Measurements from ENCODE around the gene HNRNPUL1. TPM values are rescaled to one million over a fixed set of nuclear protein-coding genes. Genes with fewer than 3 reads are reported as not detected.

Gene HNRNPUL1
- 295 to 360 TPM (median 348 TPM) in 5 replicates for total RNA-seq (2022; extraction: Qiagen RNA extraction)

DNA sequence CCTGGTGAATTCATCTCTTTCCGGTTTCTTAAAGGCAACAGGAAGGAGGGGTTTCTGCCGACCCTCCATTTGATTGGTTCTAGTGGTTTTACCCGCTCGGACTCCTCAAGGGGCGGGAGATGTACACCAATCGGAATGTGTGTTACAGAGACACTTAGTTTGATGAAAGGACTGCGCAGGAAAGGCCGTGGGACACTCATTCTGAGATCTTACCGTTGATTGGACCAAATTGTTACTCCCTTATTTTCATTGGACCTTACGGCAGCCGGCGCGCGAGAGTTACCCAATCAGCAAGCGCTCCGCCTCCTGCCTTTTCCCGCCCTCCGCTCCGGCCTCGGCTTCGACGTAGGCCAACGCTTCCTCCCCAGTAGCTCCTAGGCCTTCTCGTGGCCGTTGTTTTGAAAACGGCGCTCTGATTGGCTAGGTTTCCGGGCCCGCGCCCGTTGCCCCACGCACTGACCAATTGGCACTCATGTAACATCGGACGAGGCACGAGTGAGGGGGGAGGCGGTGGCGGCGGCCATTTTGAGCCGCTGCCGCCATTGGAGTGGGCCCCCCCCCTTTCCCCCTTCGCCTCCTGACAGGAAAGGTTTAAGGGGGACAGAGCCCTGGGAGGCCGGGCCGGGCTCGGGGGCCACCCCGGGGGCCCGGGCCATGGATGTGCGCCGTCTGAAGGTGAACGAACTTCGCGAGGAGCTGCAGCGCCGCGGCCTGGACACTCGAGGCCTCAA is at the start of gene HNRNPUL1:
HNRNPUL1 (plus strand) TSS at position 523 of the 731 bp plus-strand sequence; CDS start at position 655, 132 bp downstream.

DNA sequence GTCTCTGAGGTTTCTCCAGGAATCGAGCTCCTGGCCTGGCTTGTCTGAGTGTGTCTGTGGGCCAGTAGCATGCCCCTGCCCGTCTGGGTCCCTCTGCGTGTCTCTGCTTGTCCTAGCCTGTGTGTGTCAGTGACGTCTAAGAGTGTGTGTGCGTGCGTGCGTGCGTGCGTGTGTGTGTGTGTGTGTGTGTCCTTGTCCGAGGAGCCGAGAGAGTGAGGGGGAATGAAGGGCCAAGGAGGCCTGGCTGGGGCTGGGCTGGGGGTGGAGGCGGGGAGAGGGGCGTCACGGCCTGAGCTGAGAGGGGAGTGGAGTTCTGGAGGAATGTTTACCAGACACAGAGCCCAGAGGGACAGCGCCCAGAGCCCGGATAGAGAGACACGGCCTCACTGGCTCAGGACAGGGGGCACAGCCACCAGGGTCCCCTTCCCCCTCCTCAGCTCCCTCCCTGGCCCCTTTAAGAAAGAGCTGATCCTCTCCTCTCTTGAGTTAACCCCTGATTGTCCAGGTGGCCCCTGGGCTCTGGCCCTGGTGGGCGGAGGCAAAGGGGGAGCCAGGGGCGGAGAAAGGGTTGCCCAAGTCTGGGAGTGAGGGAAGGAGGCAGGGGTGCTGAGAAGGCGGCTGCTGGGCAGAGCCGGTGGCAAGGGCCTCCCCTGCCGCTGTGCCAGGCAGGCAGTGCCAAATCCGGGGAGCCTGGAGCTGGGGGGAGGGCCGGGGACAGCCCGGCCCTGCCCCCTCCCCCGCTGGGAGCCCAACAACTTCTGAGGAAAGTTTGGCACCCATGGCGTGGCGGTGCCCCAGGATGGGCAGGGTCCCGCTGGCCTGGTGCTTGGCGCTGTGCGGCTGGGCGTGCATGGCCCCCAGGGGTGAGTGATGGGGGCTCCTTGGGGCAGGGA is 45.3 kb upstream of the HNRNPUL1 start, which contains the start of gene AXL:
AXL (plus strand) TSS at position 609 of the 893 bp plus-strand sequence; CDS start at position 779, 170 bp downstream.

GRCh38 chr19:41310033-41310831 is 46.1 kb downstream of the HNRNPUL1 start, which contains the start of gene CCDC97:
CCDC97 (plus strand) TSS chr19:41310172; CDS start chr19:41310311, 139 bp downstream.

DNA sequence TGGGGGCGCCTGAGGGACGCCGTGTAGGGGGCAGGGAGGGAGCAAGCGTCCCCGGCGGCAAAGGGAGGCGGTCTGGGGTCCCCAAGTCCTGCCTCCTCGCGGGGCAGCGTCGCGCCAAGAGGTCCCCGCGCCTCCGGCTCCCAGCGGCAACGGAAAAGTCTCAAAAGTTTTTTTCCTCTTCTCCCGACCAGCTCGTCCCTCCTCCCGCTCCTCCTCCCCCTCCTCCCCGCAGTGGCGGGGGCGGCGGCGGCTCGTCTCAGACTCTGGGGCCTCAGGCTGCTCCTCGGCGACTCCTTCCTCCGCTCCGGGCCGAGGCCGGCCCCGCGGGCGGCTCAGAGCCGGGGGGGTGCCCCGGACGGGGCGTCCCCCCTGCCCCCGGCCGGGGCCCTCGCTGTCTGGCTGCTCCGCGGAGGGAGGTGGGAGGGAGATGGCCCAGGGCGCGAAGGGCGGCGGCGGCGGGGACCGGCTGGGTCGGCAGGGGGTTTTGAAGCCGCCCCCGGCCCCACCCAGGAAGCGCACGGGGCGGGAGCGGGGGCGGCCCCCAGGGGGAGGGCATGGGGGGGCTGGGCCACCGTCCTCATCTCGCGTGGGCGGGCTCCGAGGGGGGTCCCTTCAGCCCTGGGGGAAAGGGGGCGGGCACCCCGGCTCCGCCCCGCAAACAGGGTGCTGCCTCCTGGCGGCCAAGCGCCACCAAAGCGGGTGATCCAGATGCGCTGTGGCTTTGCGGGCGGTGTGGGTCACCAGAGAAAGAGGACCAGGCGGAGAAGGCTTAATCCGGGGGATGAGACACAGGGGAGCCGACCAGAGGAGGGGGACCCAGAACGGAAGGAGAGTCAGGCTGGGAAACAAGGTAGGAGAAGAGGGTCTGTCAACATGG is 89.5 kb downstream of the HNRNPUL1 start, which contains the start of gene TGFB1:
TGFB1 (minus strand) TSS at position 457 of the 877 bp plus-strand sequence. CDS start 878 bp downstream, outside the sequence.

Other genes starting within 250 kb of the HNRNPUL1 start
- gene CYP2A13, start 175.9 kb upstream of the HNRNPUL1 start, total RNA-seq (2022; extraction: Qiagen RNA extraction), result not detected in 5 replicates
- not detected in 5 replicates for gene CYP2F1, start 149.9 kb upstream of the HNRNPUL1 start, total RNA-seq (2022; extraction: Qiagen RNA extraction)
- gene CYP2S1, start 71.2 kb upstream of the HNRNPUL1 start, total RNA-seq (2022; extraction: Qiagen RNA extraction), result 16.1 to 27.3 TPM (median 23.6 TPM) in 5 replicates
- 86.6 to 117 TPM (median 114 TPM) in 5 replicates for gene AXL, start 45.1 kb upstream of the HNRNPUL1 start, total RNA-seq (2022; extraction: Qiagen RNA extraction)
- 29.4 to 46.1 TPM (median 43.0 TPM) in 5 replicates for gene CCDC97, start 45.8 kb downstream of the HNRNPUL1 start, total RNA-seq (2022; extraction: Qiagen RNA extraction)
- 108 to 165 TPM (median 162 TPM) in 5 replicates for gene TGFB1, start 89.5 kb downstream of the HNRNPUL1 start, total RNA-seq (2022; extraction: Qiagen RNA extraction)
- 23.3 to 27.5 TPM (median 25.3 TPM) in 5 replicates for gene B9D2, start 99.8 kb downstream of the HNRNPUL1 start, total RNA-seq (2022; extraction: Qiagen RNA extraction)
- 2.8 to 6.3 TPM (median 5.0 TPM) in 5 replicates for gene TMEM91, start 112.2 kb downstream of the HNRNPUL1 start, total RNA-seq (2022; extraction: Qiagen RNA extraction)
- gene EXOSC5, start 133.0 kb downstream of the HNRNPUL1 start, total RNA-seq (2022; extraction: Qiagen RNA extraction), result 76.4 to 93.1 TPM (median 83.1 TPM) in 5 replicates
- 42.2 to 50.9 TPM (median 43.2 TPM) in 5 replicates for gene BCKDHA, start 133.4 kb downstream of the HNRNPUL1 start, total RNA-seq (2022; extraction: Qiagen RNA extraction)
- gene B3GNT8, start 163.0 kb downstream of the HNRNPUL1 start, total RNA-seq (2022; extraction: Qiagen RNA extraction), result 0.10 to 0.25 TPM (median 0.15 TPM) in 4 of 5 replicates, not detected in the other
- gene DMAC2, start 175.5 kb downstream of the HNRNPUL1 start, total RNA-seq (2022; extraction: Qiagen RNA extraction), result 98.5 to 129 TPM (median 111 TPM) in 5 replicates
- not detected in 5 replicates for gene ERICH4, start 178.8 kb downstream of the HNRNPUL1 start, total RNA-seq (2022; extraction: Qiagen RNA extraction)